GM23338 (cell line): Measurements from ENCODE around the gene TMIE. TPM values are rescaled to one million over a fixed set of nuclear protein-coding genes. Genes with fewer than 3 reads are reported as not detected.

Experiments
- ATAC-seq: fragments of 200-7000 bp; cut with Tn5 transposase; 3 replicates; pipeline ENCODE4 v1.9.1; 2020
- DNase-seq: peaks from one replicate; pipeline ENCODE4 v3.0.0-alpha.2; 2015; ENCODE audit warnings: low spot score
- H2AFZ ChIP-seq: fragments of 200-600 bp; sonication (generic); 2 replicates; pipeline ENCODE4 v1.8.0; 2016; ENCODE audit warnings: antibody characterized with exemption, mild to moderate bottlenecking, moderate library complexity
- H3F3A ChIP-seq: fragments of 200-600 bp; sonication (generic); replicated peaks from 2 replicates; pipeline ENCODE4 v1.8.0; 2017; ENCODE audit warnings: antibody characterized with exemption, mixed run types, low read depth
- H3K27ac ChIP-seq: fragments of 200-600 bp; sonication (generic); 2 replicates; pipeline ENCODE4 v1.6.1; 2016; ENCODE audit warnings: low read depth
- H3K27me3 ChIP-seq: fragments of 200-600 bp; sonication (generic); 2 replicates; pipeline ENCODE4 v1.8.0; 2016; ENCODE audit warnings: mild to moderate bottlenecking, mixed run types, moderate library complexity; ENCODE audit not compliant: insufficient read depth
- H3K36me3 ChIP-seq: fragments of 200-600 bp; sonication (generic); 2 replicates; pipeline ENCODE4 v1.8.0; 2016; ENCODE audit warnings: mild to moderate bottlenecking; ENCODE audit not compliant: insufficient read depth
- H3K4me1 ChIP-seq: fragments of 200-600 bp; sonication (generic); 2 replicates; pipeline ENCODE4 v1.8.0; 2016; ENCODE audit warnings: mild to moderate bottlenecking, moderate library complexity; ENCODE audit not compliant: insufficient read depth
- H3K4me2 ChIP-seq: fragments of 200-600 bp; sonication (generic); 2 replicates; pipeline ENCODE4 v1.7.1; 2017; ENCODE audit warnings: mixed run types
- H3K4me3 ChIP-seq: fragments of 200-600 bp; sonication (generic); 2 replicates; pipeline ENCODE4 v1.6.1; 2016; ENCODE audit warnings: mixed run types
- H3K79me2 ChIP-seq: fragments of 200-600 bp; sonication (generic); replicated peaks from 2 replicates; pipeline ENCODE4 v1.8.0; 2017; ENCODE audit warnings: mild to moderate bottlenecking; ENCODE audit not compliant: insufficient read depth
- H3K9me2 ChIP-seq: fragments of 200-600 bp; sonication (generic); 2 replicates; pipeline ENCODE4 v1.8.0; 2017; ENCODE audit not compliant: insufficient read depth
- H4K20me1 ChIP-seq: fragments of 200-600 bp; sonication (generic); replicated peaks from 2 replicates; pipeline ENCODE4 v1.8.0; 2017; ENCODE audit warnings: mild to moderate bottlenecking; ENCODE audit not compliant: insufficient read depth
- H3K27ac Mint-ChIP-seq: 2 replicates; pipeline ENCODE4 v1.8.0; 2020; ENCODE audit warnings: inconsistent platforms, mild to moderate bottlenecking, moderate library complexity, mixed read lengths
- H3K27me3 Mint-ChIP-seq: 3 replicates; pipeline ENCODE4 v1.8.0; 2022; ENCODE audit warnings: low read depth, mild to moderate bottlenecking, moderate library complexity, mixed read lengths, inconsistent platforms; ENCODE audit not compliant: insufficient read depth, poor library complexity
- H3K36me3 Mint-ChIP-seq: 3 replicates; pipeline ENCODE4 v1.8.0; 2021; ENCODE audit warnings: low read depth, mild to moderate bottlenecking, inconsistent platforms, moderate library complexity, mixed read lengths
- H3K4me1 Mint-ChIP-seq: 3 replicates; pipeline ENCODE4 v1.8.0; 2020; ENCODE audit warnings: mild to moderate bottlenecking, inconsistent platforms, mixed read lengths
- H3K4me3 Mint-ChIP-seq: 3 replicates; pipeline ENCODE4 v1.8.0; 2021; ENCODE audit warnings: moderate library complexity, mild to moderate bottlenecking, inconsistent platforms, mixed read lengths
- H3K9me3 Mint-ChIP-seq: 3 replicates; pipeline ENCODE4 v1.8.0; 2020; ENCODE audit warnings: moderate library complexity, mild to moderate bottlenecking, inconsistent platforms, mixed read lengths
- CREB1 ChIP-seq: fragments of 250-450 bp; sonication (Bioruptor Pico); IDR thresholded peaks from 2 replicates; pipeline ENCODE4 v1.5.0; 2020; ENCODE audit warnings: low read depth, mild to moderate bottlenecking, moderate library complexity
- JUNB ChIP-seq: IDR thresholded peaks from one replicate; pipeline ENCODE4 v1.6.1; 2016; ENCODE audit warnings: antibody characterized with exemption; ENCODE audit not compliant: unreplicated experiment
- NANOG ChIP-seq: IDR thresholded peaks from 2 replicates; pipeline ENCODE4 v1.6.1; 2016; ENCODE audit warnings: antibody characterized with exemption, borderline replicate concordance
- polyA plus RNA-seq: library from polyadenylated mRNA; unstranded; fragments of >200 nt; fragmentation: Nextera tagmentation; extraction: Ambion mirVana; gene quantifications from 2 replicates; pipeline ENCODE4 v1.2.1, GENCODE V29; 2016
- total RNA-seq: library from RNA; depleted of rRNA; stranded (reverse); fragments of >200 nt; shearing (Covaris generic); gene quantifications from 2 replicates; pipeline ENCODE4 v1.2.3, GENCODE V29; 2014
- TF ChIP-seq, protein P1 (sequence below), 2 experiments: fragments of 200-600 bp in 1 of 2; sonication (generic) in 1 of 2; conservative IDR thresholded peaks; 2 replicates each; pipeline versions ENCODE4 v1.5.1 to v1.6.1; 2016 to 2017; ENCODE audit warnings: antibody characterized with exemption in 2 of 2, low read depth in 2 of 2, mild to moderate bottlenecking in 2 of 2, moderate library complexity in 1 of 2
- TF ChIP-seq, protein P2 (sequence below): IDR thresholded peaks from 2 replicates; pipeline ENCODE4 v1.6.1; 2016; ENCODE audit warnings: antibody characterized with exemption
- TF ChIP-seq, protein P3 (sequence below): fragments of 250-450 bp; sonication (Bioruptor Pico); IDR thresholded peaks from 2 replicates; pipeline ENCODE4 v1.5.0; 2020; ENCODE audit warnings: mild to moderate bottlenecking, moderate library complexity

The TMIE gene
- total and polyA plus RNA-seq, 2 experiments from 2014 or later = 0.84 to 1.2 TPM

DNA sequence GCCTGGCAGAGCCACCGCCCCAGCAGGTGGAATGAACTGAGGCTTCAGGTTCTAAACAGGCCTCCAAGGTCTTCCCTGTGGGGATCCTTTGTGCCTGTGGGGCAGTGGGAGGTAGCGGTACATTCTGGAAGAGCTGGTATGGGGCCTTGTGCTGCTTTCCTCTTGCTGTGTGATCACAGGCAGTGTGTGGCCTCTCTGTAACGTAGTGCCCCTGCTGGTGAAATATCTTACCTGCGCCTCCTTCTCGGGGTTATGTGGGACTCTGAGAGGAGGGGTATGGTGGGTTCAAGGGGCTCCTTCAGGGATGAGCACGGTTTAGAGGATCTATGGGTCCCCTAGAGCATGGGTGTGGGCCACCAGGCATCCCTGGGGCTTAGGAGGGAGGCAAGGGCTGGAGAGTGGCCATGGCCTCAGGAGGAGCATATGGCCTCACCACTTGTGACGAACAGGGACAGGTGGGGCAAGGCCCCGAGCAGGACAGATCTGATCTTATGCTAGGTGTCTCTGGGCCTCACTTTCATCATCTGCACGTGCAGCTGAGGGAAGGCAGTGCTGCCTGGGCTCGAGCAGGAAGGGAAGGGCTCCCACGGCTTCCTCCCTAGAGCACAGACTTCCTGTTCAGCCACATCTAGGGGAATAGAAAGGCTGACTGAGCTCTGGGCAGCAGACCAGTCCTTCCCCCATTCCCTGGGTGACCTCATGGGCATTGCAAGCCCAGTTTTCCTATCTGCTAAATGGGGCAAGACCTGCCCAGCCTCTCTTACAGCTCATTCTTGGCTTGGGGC is 5.8 kb upstream of the TMIE start:
- Histone ChIP-seq H3K4me1 (no peaks in the 10 kb centered on the region; the same call in 1 of the 2 replicates), H3K27me3 (peaks cover 30% of the 10 kb centered on the region), H3K4me2 (no peak overlapping the region), H3K4me3 (no peak overlapping the region), H3F3A (no peaks in the 10 kb centered on the region), H3K27ac (no peak overlapping the region), H4K20me1 (no peaks in the 10 kb centered on the region), H2AFZ (no peak overlapping the region), H3K79me2 (no peaks in the 10 kb centered on the region), H3K36me3 (no peaks in the 10 kb centered on the region), H3K9me2 (no peaks in the 10 kb centered on the region)
- Mint-ChIP-seq H3K27me3 (peaks cover 33% of the 10 kb centered on the region), H3K9me3 (no peaks in the 10 kb centered on the region), H3K4me3 (no peak overlapping the region), H3K4me1 (peaks cover 15% of the 10 kb centered on the region), H3K27ac (no peak overlapping the region), H3K36me3 (no peaks in the 10 kb centered on the region; the same call in 2 of the 3 replicates)
- ATAC-seq = peak; percentile 55
- TF ChIP-seq, protein P1, sequence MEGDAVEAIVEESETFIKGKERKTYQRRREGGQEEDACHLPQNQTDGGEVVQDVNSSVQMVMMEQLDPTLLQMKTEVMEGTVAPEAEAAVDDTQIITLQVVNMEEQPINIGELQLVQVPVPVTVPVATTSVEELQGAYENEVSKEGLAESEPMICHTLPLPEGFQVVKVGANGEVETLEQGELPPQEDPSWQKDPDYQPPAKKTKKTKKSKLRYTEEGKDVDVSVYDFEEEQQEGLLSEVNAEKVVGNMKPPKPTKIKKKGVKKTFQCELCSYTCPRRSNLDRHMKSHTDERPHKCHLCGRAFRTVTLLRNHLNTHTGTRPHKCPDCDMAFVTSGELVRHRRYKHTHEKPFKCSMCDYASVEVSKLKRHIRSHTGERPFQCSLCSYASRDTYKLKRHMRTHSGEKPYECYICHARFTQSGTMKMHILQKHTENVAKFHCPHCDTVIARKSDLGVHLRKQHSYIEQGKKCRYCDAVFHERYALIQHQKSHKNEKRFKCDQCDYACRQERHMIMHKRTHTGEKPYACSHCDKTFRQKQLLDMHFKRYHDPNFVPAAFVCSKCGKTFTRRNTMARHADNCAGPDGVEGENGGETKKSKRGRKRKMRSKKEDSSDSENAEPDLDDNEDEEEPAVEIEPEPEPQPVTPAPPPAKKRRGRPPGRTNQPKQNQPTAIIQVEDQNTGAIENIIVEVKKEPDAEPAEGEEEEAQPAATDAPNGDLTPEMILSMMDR (conservative IDR thresholded peaks at IDR 0.05; ENCODE audit: low read depth in 2 of 2) = peak; percentile 74 to 78
- TF ChIP-seq JUNB = no peak
- peak; percentile 88 for DNase-seq

- H3K4me3 Mint-ChIP-seq = no peak overlapping the region
- H3K4me1 Mint-ChIP-seq = peaks cover 15% of the 10 kb centered on the region
- DNase-seq (no peak), ATAC-seq (no peak)
- H3K36me3 Mint-ChIP-seq = no peaks in the 10 kb centered on the region; the same call in 2 of the 3 replicates
- H3K27me3 Mint-ChIP-seq = peaks cover 36% of the 10 kb centered on the region
- Histone ChIP-seq H3K27ac (no peak overlapping the region), H3K4me1 (peaks cover 4% of the 10 kb centered on the region; the same call in 1 of the 2 replicates), H3K9me2 (no peaks in the 10 kb centered on the region), H3K4me3 (no peak overlapping the region), H3K27me3 (peaks cover 36% of the 10 kb centered on the region), H3K36me3 (no peaks in the 10 kb centered on the region), H4K20me1 (no peaks in the 10 kb centered on the region), H3K79me2 (no peaks in the 10 kb centered on the region), H3F3A (no peaks in the 10 kb centered on the region), H3K4me2 (no peak overlapping the region), H2AFZ (no peak overlapping the region)
- no peaks in the 10 kb centered on the region for H3K9me3 Mint-ChIP-seq
- no peak overlapping the region for H3K27ac Mint-ChIP-seq
- TF ChIP-seq, protein P2, sequence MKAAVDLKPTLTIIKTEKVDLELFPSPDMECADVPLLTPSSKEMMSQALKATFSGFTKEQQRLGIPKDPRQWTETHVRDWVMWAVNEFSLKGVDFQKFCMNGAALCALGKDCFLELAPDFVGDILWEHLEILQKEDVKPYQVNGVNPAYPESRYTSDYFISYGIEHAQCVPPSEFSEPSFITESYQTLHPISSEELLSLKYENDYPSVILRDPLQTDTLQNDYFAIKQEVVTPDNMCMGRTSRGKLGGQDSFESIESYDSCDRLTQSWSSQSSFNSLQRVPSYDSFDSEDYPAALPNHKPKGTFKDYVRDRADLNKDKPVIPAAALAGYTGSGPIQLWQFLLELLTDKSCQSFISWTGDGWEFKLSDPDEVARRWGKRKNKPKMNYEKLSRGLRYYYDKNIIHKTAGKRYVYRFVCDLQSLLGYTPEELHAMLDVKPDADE = no peak
- TF ChIP-seq, protein P3, sequence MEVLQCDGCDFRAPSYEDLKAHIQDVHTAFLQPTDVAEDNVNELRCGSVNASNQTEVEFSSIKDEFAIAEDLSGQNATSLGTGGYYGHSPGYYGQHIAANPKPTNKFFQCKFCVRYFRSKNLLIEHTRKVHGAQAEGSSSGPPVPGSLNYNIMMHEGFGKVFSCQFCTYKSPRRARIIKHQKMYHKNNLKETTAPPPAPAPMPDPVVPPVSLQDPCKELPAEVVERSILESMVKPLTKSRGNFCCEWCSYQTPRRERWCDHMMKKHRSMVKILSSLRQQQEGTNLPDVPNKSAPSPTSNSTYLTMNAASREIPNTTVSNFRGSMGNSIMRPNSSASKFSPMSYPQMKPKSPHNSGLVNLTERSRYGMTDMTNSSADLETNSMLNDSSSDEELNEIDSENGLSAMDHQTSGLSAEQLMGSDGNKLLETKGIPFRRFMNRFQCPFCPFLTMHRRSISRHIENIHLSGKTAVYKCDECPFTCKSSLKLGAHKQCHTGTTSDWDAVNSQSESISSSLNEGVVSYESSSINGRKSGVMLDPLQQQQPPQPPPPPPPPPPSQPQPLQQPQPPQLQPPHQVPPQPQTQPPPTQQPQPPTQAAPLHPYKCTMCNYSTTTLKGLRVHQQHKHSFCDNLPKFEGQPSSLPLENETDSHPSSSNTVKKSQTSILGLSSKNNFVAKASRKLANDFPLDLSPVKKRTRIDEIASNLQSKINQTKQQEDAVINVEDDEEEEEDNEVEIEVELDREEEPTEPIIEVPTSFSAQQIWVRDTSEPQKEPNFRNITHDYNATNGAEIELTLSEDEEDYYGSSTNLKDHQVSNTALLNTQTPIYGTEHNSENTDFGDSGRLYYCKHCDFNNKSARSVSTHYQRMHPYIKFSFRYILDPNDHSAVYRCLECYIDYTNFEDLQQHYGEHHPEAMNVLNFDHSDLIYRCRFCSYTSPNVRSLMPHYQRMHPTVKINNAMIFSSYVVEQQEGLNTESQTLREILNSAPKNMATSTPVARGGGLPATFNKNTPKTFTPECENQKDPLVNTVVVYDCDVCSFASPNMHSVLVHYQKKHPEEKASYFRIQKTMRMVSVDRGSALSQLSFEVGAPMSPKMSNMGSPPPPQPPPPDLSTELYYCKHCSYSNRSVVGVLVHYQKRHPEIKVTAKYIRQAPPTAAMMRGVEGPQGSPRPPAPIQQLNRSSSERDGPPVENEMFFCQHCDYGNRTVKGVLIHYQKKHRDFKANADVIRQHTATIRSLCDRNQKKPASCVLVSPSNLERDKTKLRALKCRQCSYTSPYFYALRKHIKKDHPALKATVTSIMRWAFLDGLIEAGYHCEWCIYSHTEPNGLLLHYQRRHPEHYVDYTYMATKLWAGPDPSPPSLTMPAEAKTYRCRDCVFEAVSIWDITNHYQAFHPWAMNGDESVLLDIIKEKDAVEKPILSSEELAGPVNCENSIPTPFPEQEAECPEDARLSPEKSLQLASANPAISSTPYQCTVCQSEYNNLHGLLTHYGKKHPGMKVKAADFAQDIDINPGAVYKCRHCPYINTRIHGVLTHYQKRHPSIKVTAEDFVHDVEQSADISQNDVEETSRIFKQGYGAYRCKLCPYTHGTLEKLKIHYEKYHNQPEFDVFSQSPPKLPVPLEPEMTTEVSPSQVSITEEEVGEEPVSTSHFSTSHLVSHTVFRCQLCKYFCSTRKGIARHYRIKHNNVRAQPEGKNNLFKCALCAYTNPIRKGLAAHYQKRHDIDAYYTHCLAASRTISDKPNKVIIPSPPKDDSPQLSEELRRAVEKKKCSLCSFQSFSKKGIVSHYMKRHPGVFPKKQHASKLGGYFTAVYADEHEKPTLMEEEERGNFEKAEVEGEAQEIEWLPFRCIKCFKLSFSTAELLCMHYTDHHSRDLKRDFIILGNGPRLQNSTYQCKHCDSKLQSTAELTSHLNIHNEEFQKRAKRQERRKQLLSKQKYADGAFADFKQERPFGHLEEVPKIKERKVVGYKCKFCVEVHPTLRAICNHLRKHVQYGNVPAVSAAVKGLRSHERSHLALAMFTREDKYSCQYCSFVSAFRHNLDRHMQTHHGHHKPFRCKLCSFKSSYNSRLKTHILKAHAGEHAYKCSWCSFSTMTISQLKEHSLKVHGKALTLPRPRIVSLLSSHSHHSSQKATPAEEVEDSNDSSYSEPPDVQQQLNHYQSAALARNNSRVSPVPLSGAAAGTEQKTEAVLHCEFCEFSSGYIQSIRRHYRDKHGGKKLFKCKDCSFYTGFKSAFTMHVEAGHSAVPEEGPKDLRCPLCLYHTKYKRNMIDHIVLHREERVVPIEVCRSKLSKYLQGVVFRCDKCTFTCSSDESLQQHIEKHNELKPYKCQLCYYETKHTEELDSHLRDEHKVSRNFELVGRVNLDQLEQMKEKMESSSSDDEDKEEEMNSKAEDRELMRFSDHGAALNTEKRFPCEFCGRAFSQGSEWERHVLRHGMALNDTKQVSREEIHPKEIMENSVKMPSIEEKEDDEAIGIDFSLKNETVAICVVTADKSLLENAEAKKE = no peak
- TF ChIP-seq, protein P1 (conservative IDR thresholded peaks at IDR 0.05; ENCODE audit: low read depth in 2 of 2) = no peak
- no peak for TF ChIP-seq CREB1 (CRISPR knock-in tag)
- no peak for TF ChIP-seq NANOG
These were observed 5.0 kb upstream of the TMIE start for GRCh38 chr3:46695962-46696894.
